Amniotic stem cell (primary cell): ENCODE results near the gene CTAGE6.
"Not testable (repeated sequence)": the region's sequence is repeated elsewhere in the genome, so short reads cannot be mapped to it uniquely, and the experiment has no call there.

Experiments used
- DNase-seq: peaks from one replicate; lab custom pipeline; 2025; lab: John Stamatoyannopoulos, UW

The CTAGE6 gene, protein sequence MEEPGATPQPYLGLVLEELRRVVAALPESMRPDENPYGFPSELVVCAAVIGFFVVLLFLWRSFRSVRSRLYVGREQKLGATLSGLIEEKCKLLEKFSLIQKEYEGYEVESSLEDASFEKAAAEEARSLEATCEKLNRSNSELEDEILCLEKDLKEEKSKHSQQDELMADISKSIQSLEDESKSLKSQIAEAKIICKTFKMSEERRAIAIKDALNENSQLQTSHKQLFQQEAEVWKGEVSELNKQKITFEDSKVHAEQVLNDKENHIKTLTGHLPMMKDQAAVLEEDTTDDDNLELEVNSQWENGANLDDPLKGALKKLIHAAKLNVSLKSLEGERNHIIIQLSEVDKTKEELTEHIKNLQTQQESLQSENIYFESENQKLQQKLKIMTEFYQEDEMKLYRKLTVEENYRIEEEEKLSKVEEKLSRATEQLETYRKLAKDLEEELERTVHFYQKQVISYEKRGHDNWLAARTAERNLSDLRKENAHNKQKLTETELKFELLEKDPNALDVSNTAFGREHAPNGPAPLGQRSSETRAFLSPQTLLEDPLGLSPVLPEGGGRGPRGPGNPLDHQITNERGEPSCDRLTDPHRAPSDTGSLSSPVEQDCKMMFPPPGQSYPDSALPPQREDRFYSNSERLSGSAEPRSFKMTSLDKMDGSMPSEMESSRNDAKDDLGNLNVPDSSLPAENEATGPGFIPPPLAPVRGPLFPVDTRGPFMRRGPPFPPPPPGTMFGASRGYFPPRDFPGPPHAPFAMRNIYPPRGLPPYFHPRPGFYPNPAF

DNA sequence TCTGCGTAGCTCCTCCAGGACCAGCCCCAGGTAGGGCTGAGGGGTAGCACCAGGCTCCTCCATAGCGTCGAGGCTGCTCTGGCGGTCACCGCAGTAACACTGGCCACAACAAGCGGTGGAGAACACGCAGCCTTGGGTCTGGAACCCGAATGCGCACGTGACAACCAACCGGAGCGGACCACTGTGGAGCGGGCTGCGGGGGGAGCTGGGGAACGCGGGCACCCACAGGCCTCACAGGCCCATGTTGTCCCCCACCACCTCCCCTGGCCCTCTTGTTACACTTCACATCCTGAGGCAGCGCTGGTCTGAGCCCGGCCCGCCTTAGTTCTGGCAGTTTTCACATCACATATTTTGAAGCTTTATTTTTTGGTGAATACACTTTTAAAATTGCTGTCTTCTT lies at the start of gene CTAGE6:
Gene CTAGE6, minus strand, starts transcription at position 101 of the 400 bp plus-strand sequence. Its CDS starts 38 bp downstream, at position 63.
- not testable (repeated sequence) for DNase-seq

DNA sequence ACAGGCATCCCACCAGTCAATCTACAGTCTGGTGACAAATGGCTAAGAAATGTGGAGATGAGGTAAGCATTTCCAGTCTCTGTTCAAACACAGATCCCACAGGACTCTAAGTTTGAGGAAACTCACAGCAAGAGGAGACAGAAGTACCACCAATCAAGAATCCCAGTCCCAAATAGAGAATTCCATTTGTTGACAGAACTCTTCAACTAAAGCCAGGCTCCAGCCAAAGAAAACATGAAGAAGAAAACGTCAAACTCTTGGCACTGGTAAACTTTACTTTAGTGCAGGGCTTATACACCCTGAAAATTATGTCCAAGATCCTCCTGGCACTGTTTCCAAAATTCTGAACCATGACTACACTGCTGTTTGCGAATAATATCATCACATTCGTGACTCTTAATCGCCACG lies 49.2 kb upstream of the CTAGE6 start:
- not testable (repeated sequence) for DNase-seq

- DNase-seq, result not testable (repeated sequence)
These were observed 40.4 kb upstream of the CTAGE6 start for GRCh38 chr7:143797896-143798290.

- not testable (repeated sequence) for DNase-seq
These were observed 39.8 kb upstream of the CTAGE6 start for GRCh38 chr7:143797119-143797895.

- not testable (repeated sequence) for DNase-seq
These were observed 38.2 kb upstream of the CTAGE6 start for GRCh38 chr7:143795653-143796052.

GRCh38 chr7:143792633-143793032 lies 35.1 kb upstream of the CTAGE6 start:
- DNase-seq, result not testable (repeated sequence)

DNA sequence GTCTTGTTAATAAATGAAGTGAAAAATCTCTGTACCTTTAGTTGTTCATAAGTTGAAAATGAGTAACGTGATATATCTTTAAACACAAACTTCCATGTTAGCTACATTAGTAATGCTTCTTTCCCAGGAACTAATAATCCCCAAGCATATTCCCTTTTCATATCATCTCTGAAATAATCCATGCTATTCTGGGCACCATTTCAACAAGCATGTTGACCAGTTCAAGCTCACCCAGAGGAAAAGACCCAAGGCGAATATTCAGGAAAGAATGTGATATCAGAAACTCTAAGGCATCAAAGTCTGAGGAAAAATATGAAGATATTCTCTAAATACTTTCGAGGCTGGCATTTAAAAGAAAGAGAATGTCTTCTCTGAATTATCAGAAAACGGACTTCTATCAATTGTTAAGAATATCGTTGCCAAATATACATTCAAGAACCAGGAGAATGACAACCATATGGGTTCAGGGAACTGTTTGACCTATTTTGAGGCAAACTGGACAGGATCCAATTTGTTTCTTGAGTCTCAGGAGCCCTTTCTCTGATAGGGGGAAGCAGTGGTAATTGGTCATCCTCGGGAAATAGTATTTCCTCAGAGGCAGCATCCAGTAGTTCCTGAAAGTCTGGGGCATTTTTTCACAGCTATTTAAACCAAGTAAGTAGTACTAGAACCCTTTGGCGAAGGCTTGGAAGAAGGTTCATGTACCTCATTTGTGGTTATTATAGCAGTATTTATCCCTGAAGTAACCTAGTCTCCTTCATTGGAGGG lies 28.1 kb upstream of the CTAGE6 start:
- not testable (repeated sequence) for DNase-seq

DNA sequence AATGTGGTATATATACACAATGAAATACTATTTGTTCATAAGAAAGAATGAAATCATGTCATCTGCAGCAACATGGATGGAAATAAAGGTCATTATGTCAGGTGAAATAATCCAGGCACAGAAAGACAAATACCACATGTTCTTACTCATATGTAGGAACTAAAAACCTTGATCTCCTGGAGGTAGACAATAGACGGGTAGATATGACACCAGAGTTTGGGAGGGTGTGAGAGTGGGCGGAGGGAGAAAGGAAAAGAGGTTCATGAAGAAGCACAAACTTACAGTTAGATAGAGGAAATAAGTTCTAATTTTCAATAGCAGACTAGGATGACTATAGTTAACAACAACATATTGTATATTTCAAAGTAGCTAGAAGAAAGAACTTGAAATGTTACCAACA lies 22.1 kb upstream of the CTAGE6 start:
- not testable (repeated sequence) for DNase-seq

GRCh38 chr7:143772738-143773468 lies 15.4 kb upstream of the CTAGE6 start:
- not testable (repeated sequence) for DNase-seq

DNA sequence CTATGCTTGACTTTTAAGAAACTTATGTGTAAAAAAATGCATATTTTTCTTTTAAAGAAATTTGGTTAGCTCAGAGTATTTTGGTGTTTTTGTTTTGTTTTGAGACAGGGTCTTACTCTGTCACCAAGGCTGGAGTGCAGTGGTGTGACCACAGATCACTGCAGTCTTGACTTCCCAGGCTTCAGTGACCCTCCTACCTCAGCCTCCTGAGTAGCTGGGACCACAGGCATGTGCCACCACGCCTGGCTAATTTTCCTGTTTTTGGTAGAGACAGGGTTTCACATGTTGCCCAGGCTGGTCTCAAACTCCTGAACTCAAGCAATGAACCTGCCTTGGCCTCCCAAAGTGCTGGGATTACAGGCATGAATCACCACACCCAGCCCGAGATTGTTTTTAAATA lies 10.0 kb upstream of the CTAGE6 start:
- DNase-seq, result not testable (repeated sequence)

DNA sequence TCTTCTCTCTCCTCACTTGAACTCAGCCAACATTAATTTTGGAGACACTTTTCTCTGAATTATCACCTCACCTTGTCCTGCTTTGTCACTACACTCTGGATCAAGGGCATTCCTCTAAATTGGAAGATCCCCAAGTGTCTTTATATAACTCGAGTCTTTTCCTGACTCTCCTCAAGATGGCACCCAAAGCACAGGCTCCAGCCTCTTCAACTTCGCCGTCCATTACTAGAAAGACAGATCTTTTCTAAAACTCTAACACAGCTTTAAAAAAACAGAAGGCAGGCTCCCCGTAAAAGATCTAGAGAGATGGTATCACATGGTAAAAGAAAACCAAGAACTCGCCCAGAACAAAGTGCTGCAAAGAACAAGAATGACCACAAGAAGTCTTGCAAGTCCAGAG lies 8.2 kb upstream of the CTAGE6 start:
- DNase-seq, result not testable (repeated sequence)

DNA sequence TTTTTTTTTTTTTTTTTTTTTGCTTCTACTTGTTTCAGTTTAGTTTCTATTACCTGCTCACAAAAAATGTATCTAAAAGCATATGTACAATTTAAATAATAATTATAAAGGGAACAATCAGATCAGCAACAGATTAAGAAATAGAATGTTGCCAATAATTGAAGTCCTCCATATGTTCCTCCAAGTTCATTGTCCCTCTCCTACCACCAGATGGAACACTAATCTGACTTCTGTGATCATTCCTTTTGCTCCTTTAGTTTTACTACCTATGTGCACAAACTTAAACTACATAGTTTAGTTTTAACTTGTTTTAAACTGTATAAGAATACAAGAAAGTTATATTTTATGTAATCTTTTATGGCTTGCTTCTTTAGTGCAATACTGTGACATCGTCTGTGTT lies 5.6 kb upstream of the CTAGE6 start:
- not testable (repeated sequence) for DNase-seq

- DNase-seq, result not testable (repeated sequence)
These were observed 12.2 kb downstream of the CTAGE6 start for GRCh38 chr7:143745340-143745739.

- DNase-seq, result not testable (repeated sequence)
These were observed 20.3 kb downstream of the CTAGE6 start for GRCh38 chr7:143737037-143737819.

DNA sequence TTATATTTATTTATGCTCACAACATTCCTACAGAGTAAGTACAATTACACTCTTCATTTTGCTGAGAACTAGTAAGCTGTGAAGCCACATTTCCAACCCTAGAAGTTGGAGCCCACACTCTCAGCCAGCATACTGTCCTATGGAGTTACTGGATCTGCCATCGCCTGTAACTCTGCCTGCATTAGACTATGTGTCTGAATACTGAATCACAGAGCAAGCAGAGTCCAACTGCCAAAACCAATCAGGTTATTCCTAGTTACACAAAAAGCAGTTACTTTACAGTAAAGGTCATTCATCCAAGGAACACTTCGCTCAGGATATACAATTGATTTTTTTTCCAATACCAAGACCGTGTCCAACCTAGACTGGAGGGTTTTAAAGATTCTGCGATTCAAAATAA lies 21.5 kb downstream of the CTAGE6 start:
- DNase-seq, result no peak

- DNase-seq, result no peak
These were observed 23.6 kb downstream of the CTAGE6 start for GRCh38 chr7:143733876-143734275.

GRCh38 chr7:143728333-143728862 lies 29.1 kb downstream of the CTAGE6 start:
- no peak for DNase-seq

- not testable (repeated sequence) for DNase-seq
These were observed 29.9 kb downstream of the CTAGE6 start for GRCh38 chr7:143727561-143727960.

GRCh38 chr7:143726143-143726542 lies 31.4 kb downstream of the CTAGE6 start:
- not testable (repeated sequence) for DNase-seq

DNA sequence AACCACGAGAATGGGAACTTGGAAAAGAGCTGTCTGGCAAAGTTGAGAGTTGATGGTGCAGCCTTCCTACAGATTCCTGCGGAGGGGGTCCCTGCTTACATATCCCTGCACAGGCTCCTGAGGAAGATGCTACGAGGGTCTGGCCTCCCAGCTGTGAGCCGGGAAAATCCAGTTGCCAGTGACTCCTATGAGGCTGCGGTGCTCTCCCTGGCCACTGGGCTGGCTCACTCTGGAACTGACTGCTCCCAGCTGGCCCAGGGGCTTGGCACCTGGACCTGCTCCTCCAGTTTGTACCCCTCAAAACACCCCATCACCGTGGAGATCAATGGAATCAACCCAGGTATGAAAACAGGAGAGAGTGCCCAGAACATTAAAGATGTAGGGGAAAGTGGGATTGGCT lies 37.2 kb downstream of the CTAGE6 start:
- not testable (repeated sequence) for DNase-seq
